Measurements from ENCODE around the gene ADRB1. TPM values are rescaled to one million over a fixed set of nuclear protein-coding genes. Genes with fewer than 3 reads are reported as not detected.
A peak's percentile ranks its signal among the peaks of the same experiment; 100 is the strongest.

The ADRB1 gene
- total and polyA plus RNA-seq, 2 of the 4 experiments (the other 2 are of a cell fraction) = not detected

DNA sequence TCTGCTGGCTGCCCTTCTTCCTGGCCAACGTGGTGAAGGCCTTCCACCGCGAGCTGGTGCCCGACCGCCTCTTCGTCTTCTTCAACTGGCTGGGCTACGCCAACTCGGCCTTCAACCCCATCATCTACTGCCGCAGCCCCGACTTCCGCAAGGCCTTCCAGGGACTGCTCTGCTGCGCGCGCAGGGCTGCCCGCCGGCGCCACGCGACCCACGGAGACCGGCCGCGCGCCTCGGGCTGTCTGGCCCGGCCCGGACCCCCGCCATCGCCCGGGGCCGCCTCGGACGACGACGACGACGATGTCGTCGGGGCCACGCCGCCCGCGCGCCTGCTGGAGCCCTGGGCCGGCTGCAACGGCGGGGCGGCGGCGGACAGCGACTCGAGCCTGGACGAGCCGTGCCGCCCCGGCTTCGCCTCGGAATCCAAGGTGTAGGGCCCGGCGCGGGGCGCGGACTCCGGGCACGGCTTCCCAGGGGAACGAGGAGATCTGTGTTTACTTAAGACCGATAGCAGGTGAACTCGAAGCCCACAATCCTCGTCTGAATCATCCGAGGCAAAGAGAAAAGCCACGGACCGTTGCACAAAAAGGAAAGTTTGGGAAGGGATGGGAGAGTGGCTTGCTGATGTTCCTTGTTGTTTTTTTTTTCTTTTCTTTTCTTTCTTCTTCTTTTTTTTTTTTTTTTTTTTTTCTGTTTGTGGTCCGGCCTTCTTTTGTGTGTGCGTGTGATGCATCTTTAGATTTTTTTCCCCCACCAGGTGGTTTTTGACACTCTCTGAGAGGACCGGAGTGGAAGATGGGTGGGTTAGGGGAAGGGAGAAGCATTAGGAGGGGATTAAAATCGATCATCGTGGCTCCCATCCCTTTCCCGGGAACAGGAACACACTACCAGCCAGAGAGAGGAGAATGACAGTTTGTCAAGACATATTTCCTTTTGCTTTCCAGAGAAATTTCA lies 1.7 kb downstream of the ADRB1 start:
- H2AFZ ChIP-seq (replicated peaks; ENCODE audit: low read length, poor library complexity) = peak overlapping the region; percentile 78
- no peak for TF ChIP-seq CEBPB (IDR thresholded peaks at IDR 0.05; ENCODE audit: low read depth, low read length)
- no peak for TF ChIP-seq MAFK (IDR thresholded peaks at IDR 0.05; ENCODE audit: low read depth, low read length)
- TF ChIP-seq CHD1 (IDR thresholded peaks at IDR 0.05; ENCODE audit: low read depth, low read length) = no peak
- no peak for TF ChIP-seq RAD21 (IDR thresholded peaks at IDR 0.05; ENCODE audit: low read length)
- TF ChIP-seq POLR2A (IDR thresholded peaks at IDR 0.05; ENCODE audit: low read depth, low read length) = no peak
- TF ChIP-seq RFX5 (IDR thresholded peaks at IDR 0.05; ENCODE audit: low read depth, low read length) = no peak
- no peak for TF ChIP-seq SMC3 (IDR thresholded peaks at IDR 0.05; ENCODE audit: low read depth, low read length)
- no peak for TF ChIP-seq FOS (IDR thresholded peaks at IDR 0.05; ENCODE audit: low read depth, low read length)
- no peak for TF ChIP-seq NFE2L2 (IDR thresholded peaks at IDR 0.05; ENCODE audit: low read depth, low read length)
- no peak for TF ChIP-seq RCOR1 (IDR thresholded peaks at IDR 0.05; ENCODE audit: insufficient replicate concordance, low read length)
- TF ChIP-seq CTCF (conservative IDR thresholded peaks at IDR 0.05; ENCODE audit: low read depth, low read length) = no peak
- TF ChIP-seq BHLHE40 (IDR thresholded peaks at IDR 0.05; ENCODE audit: low read depth, low read length) = no peak
- TF ChIP-seq USF2 (IDR thresholded peaks at IDR 0.05; ENCODE audit: low read depth, low read length) = no peak
- TF ChIP-seq MAZ (IDR thresholded peaks at IDR 0.05; ENCODE audit: borderline replicate concordance, low read depth, low read length) = no peak

More for the DNA sequence above, 1.7 kb downstream of the ADRB1 start:
- POLR2A ChIA-PET (ENCODE audit: unreplicated experiment) = no interaction called here
- intact Hi-C loops (cut with micrococcal nuclease) = no loop called here
- Histone ChIP-seq H4K8ac (ENCODE audit: low read depth in 2 of 2, low read length in 2 of 2) (no peak overlapping the region), H3K9me3 (ENCODE audit: control insufficient read depth, insufficient read depth, low read length) (peaks cover 3% of the 10 kb centered on the region; the same call in 1 of the 2 replicates), H2AK9ac (replicated peaks; ENCODE audit: low read depth, low read length, poor library complexity) (no peak overlapping the region), H2BK120ac (ENCODE audit: low read depth, low read length) (no peak overlapping the region), H3K27ac (ENCODE audit: insufficient read depth, low read length) (no peak overlapping the region), H3K23ac (ENCODE audit: low read depth, low read length) (no peak overlapping the region), H3K14ac (replicated peaks; ENCODE audit: low read depth, low read length) (no peak overlapping the region), H2BK15ac (ENCODE audit: low read depth, low read length) (no peak overlapping the region), H3K4me1 (ENCODE audit: control insufficient read depth, insufficient read depth, low read length) (peaks cover 3% of the 10 kb centered on the region; the same call in 1 of the 2 replicates), H3K4me3 (ENCODE audit: insufficient read depth, low read depth, low read length) (no peak overlapping the region), H2BK5ac (ENCODE audit: low read depth, low read length, poor library complexity, severe bottlenecking) (no peak overlapping the region), H3K56ac (ENCODE audit: extremely low read depth, insufficient read depth, low read length) (no peak overlapping the region), H3K9ac (ENCODE audit: low read depth, low read length) (no peak overlapping the region), H2BK20ac (ENCODE audit: low read depth, low read length) (no peak overlapping the region), H4K91ac (ENCODE audit: insufficient read depth, low read depth, low read length) (no peak overlapping the region), H3K18ac (ENCODE audit: low read depth, low read length) (no peak overlapping the region), H3K27me3 (ENCODE audit: control insufficient read depth, insufficient read depth, low read length) (peaks cover 56% of the 10 kb centered on the region), H3K36me3 (ENCODE audit: control insufficient read depth, insufficient read depth, low read length) (no peaks in the 10 kb centered on the region), H2AK5ac (ENCODE audit: low read depth, low read length) (no peak overlapping the region), H3K79me1 (ENCODE audit: low read depth in 1 of 2, low read length in 2 of 2) (no peaks in the 10 kb centered on the region), H4K5ac (ENCODE audit: low read depth, low read length) (no peak overlapping the region), H3K4ac (ENCODE audit: low read depth, low read length) (no peak overlapping the region), H4K20me1 (ENCODE audit: insufficient read depth, low read length) (no peaks in the 10 kb centered on the region; the same call in 1 of the 2 replicates), H3K9me1 (ENCODE audit: insufficient read depth, low read length) (no peaks in the 10 kb centered on the region), H3K4me2 (ENCODE audit: low read depth, low read length) (peak overlapping the region; percentile 75; the same call in 1 of the 2 replicates)
- DNase-seq (no peak), ATAC-seq (ENCODE audit: low read depth) (0 out of 2 replicates have a peak, but pooled peaks have one; percentile 21)
- CTCF ChIA-PET = no interaction called here
- BruUV-seq (replicated peaks) = no TSS peak
- 3% methylated on average over 19 of the region's 78 CpGs; no CpG with 5 or more reads in 1 of the 2 experiments for whole genome bisulfite sequencing, 2 experiments (ENCODE audit: extremely low coverage in 2 of 2, insufficient read length in 1 of 2)
- in situ Hi-C loops (cut with MboI; ENCODE audit: low sequenced_read_pairs) = no loop called here
- dilution Hi-C loops (cut with HindIII; ENCODE audit: low sequenced_read_pairs, unreplicated experiment) = no loop called here
